NCI-H146 treated with DMSO at 0.1 percent for 48 hours (cell line): ENCODE data around the gene UCHL1.
A peak's percentile ranks its signal among the peaks of the same experiment; 100 is the strongest.

ENCODE experiments used
- DNase-seq: peaks from one replicate; lab custom pipeline; 2025; ENCODE audit not compliant: unreplicated experiment; lab: John Stamatoyannopoulos, UW

The UCHL1 gene

GRCh38 chr4:41256740-41257256 lies at the start of gene UCHL1:
Gene UCHL1 (plus strand): TSS chr4:41256928. CDS start chr4:41256977, 49 bp downstream.
- peak; percentile 95 for DNase-seq

- no peak for DNase-seq
Measured at GRCh38 chr4:41207291-41207831, 49.4 kb upstream of the UCHL1 start.

- no peak for DNase-seq
Measured at GRCh38 chr4:41209187-41209586, 47.5 kb upstream of the UCHL1 start.

- DNase-seq: no peak
Measured at GRCh38 chr4:41209901-41210300, 46.8 kb upstream of the UCHL1 start.

- DNase-seq: no peak
Measured at GRCh38 chr4:41211951-41212615, 44.6 kb upstream of the UCHL1 start.

- peak; percentile 55 for DNase-seq
Measured at GRCh38 chr4:41212616-41213203, 44.0 kb upstream of the UCHL1 start.

- peak; percentile 48 for DNase-seq
Measured at GRCh38 chr4:41213625-41214135, 43.0 kb upstream of the UCHL1 start.

- peak; percentile 91 for DNase-seq
Measured at GRCh38 chr4:41214136-41214824, 42.4 kb upstream of the UCHL1 start, which contains the start of gene APBB2. Gene APBB2 (minus strand): TSS chr4:41214542. CDS start chr4:41033254, 181,288 bp downstream.

GRCh38 chr4:41214825-41215146 lies 41.9 kb upstream of the UCHL1 start:
- DNase-seq: peak; percentile 47

GRCh38 chr4:41215155-41215554 lies 41.6 kb upstream of the UCHL1 start:
- DNase-seq: peak; percentile 44

GRCh38 chr4:41215969-41216293 lies 40.8 kb upstream of the UCHL1 start:
- no peak for DNase-seq

- peak; percentile 86 for DNase-seq
Measured at GRCh38 chr4:41216294-41217019, 40.3 kb upstream of the UCHL1 start.

- no peak for DNase-seq
Measured at GRCh38 chr4:41217020-41217333, 39.8 kb upstream of the UCHL1 start.

- peak; percentile 12 for DNase-seq
Measured at GRCh38 chr4:41217374-41217773, 39.4 kb upstream of the UCHL1 start.

GRCh38 chr4:41218703-41219102 lies 38.0 kb upstream of the UCHL1 start:
- DNase-seq: no peak

- DNase-seq: no peak
Measured at GRCh38 chr4:41219421-41219950, 37.2 kb upstream of the UCHL1 start.

- no peak for DNase-seq
Measured at GRCh38 chr4:41221850-41222645, 34.7 kb upstream of the UCHL1 start.

- DNase-seq: no peak
Measured at GRCh38 chr4:41227902-41228301, 28.8 kb upstream of the UCHL1 start.

- no peak for DNase-seq
Measured at GRCh38 chr4:41232406-41232805, 24.3 kb upstream of the UCHL1 start.

- DNase-seq: no peak
Measured at GRCh38 chr4:41232856-41233255, 23.9 kb upstream of the UCHL1 start.
